NCI-H2196 (cell line): ENCODE measurements around the gene MVD.
"Not testable (repeated sequence)": the region's sequence is repeated elsewhere in the genome, so short reads cannot be mapped to it uniquely, and the experiment has no call there.

ENCODE experiments used
- DNase-seq: peaks from one replicate; lab custom pipeline; 2025; ENCODE audit not compliant: unreplicated experiment; lab: John Stamatoyannopoulos, UW

MVD gene

GRCh38 chr16:88681709-88682451 is 19.0 kb upstream of the MVD start:
- DNase-seq: no peak

DNA sequence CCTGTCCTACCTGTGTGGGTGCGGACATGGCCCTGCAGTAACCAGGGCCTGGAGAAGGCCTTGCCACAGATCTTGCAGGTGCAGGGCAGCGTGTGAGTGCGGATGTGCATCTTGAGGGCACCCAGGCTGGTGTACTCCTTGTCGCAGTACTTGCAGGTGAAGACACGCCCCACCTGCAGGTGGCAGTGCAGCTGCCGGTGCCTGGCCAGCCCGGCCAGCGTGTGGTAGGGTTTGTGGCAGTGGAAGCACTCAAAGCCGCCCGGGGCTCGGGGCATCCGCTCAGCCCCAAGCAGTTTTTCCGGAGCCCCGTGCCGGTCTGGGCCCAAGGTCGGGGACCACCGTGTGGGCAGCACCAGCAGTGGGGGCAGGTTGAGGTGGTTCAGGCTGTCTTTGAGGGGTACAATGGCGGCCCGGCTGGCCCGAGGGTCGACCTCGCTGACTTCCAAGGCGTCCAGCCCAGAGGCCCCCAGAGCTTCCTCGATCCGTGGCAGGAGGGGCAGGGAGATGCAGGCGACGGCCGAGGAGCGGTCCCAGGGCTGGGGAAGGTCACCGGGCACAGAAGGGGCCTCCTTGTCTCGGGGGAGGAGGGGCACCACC is 18.3 kb upstream of the MVD start:
- no peak for DNase-seq

- no peak for DNase-seq
These were observed 17.7 kb upstream of the MVD start for GRCh38 chr16:88680554-88681083.

DNA sequence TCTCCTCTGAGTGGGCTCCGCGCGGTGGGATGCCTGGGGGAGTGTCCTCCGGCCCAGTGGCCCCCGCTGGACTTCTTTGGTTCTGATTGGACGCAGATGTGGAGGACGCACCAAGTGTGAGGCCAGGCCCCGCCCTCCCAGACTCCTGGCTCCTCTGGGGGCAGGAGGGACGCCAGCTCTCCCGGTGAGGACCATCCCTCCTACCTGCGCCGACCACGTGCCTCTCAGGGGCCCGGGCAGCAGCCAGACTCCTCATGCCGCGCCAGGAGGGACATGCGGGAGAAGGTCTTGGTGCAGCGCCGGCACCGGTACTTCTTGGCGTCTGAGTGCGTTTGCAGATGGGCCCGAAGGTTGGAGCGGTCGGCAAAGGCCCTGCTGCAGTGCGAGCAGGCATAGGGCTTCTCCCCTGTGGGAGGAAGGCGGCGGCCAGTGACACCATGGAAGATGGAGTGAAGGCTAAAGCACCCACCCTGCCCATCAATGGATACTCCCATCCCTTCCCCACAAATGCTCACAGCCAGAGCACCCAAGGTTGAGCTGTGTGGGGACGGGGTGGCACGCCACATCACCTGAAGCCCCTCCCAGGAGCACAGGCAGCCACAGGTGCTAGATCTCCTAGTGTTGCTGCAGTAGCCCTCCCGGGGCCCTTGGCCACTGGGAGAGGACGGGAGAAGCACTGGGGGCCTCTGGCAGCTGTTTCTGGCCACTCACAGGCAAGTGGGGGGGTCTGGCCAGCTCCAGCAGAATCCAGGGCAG is 15.5 kb upstream of the MVD start:
- no peak for DNase-seq

- DNase-seq: no peak
These were observed 14.8 kb upstream of the MVD start for GRCh38 chr16:88677721-88678120.

DNA sequence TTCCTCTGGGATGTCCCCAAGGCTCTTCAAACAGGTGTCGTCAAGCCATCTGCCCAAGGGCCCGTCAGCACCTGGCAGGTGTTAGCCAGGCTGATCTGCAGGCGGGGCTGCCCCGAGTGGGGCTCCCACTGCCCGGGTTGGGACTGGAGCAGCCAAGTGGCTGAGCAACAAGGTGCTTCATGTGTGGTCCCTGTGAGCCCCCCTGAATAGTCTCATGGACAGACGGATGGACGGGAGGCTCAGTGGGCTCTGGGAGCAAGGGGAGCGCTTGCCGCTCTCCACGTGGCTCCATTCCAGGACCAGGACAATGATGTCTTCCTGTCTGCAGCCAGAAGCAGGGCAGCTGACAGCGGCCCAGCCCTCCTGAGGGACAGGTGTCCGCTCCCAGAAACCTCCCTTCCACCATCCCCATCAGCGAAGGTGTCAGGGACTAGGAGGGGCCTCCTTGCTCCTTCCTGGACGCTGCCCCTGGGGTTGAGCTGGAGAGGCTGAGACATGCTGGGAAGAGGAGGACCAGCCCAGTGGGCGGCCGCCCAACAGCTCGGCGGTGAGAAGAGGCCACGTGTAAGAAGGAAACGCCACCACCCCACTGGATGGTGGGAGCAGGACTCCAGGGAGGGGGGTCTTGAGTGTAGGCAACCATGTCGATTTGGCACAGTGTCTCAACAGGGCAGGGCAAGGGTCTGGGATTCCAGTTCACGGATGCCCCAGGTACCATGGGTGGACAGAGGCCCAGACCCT is 13.8 kb upstream of the MVD start:
- DNase-seq: no peak

DNA sequence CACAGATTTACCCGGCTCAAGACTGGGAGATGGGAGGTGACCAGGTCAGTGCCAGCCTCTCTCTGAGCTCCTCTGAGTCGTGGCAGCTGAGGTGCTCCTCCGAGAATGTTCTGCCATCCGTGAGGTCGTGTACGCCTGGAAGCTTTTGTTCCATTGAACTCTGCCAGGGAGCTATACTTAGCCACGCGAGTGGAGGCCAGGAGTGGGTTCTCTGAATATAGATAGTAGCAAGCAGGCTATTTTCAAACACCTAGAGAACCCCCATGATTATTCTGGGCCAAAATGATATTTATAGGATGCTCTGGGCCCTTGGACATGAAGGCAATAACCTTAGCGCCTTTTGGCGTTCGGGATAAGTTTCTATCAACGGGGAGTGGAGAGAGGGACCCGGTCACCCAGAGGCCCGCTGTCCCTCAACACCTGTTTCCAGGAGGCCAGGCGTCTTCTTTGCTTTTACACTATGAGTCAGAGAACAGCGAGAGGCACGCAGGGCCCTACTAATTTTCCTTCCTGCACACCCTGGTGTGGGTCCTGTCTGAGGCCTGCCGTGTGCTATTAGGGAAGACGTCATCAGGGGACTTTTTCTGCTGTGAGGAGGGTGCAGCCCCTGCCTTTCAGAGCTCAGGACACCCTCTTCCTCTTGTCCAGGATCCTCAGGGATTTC is 11.0 kb upstream of the MVD start:
- DNase-seq: no peak

DNA sequence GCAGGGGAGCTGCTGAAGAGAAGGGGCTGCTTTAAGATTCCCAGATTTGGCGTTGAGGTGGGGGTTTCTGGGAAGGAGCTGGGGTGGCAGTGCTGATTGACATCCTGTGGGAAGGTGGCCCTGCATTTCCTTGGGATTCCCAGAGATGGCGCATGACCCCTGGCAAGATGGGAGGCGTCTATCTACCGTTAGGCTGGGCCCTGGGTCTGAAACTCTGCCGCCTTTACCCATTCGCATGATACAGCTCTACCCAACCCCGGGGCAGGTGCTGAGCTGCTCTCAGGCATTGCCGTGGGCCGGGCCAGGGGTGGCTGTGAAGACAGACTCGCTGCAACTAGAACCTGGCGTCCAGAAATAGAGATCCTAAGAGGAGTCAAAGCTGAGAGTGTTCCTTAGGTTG is 9.9 kb upstream of the MVD start:
- DNase-seq: no peak

DNA sequence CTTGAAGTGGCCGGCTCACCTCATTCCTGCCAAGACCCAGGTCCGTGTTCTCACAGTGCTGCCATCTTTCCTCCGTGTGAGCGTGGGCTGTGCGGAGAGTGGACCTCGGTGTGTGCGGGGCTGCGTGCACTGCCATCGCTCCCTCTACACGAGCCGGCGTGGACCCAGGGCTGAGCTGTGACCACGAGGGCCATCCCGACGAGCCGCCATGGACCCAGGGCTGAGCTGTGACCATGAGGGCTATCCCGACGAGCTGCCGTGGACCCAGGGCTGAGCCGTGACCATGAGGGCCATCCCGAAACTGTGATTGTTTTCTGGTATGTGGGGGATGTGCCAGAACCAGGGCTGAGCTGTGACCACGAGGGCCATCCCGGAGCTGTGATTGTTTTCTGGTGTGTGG is 8.9 kb upstream of the MVD start:
- DNase-seq: no peak

DNA sequence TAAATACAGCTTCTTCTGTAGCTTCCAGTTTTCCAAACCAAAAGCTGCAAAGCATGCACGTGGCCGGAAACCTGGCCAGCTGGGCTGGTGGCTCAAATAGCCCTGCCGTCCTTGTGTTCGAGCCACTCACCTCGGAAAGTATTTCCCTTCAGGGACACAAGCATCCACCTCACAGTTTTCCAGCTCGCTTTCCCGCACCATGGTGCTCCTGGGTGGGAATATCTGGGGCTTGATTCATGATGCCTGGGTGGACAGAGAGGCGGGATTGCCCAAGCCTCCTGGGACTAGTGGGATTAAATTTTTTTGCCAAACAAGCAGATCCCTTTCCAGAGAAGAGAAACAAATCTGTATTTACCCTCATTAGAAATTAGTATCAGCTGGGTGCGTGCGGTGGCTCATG is 7.1 kb upstream of the MVD start:
- no peak for DNase-seq

- DNase-seq: not testable (repeated sequence)
These were observed 6.6 kb upstream of the MVD start for GRCh38 chr16:88669493-88669892.

DNA sequence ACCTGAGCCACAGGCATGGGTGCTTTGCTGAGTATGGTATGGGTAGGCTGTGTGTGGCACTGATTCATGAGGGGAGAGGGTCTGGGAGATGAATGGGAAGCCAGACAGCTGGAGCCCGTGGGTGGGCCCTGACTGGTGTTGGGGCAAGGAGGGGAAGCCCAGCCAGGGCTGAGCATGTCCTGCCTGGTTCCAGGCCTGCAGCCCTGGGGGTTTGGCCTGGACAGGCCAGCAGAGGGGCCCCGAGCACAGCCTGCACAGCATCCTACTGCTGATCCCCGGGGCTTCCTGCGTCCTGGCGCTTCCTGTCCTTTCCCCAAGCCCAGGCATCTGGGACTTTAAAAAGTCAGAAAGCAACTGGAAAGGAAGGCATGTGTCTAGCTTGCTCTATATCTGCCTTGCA is 4.6 kb upstream of the MVD start:
- DNase-seq: no peak

DNA sequence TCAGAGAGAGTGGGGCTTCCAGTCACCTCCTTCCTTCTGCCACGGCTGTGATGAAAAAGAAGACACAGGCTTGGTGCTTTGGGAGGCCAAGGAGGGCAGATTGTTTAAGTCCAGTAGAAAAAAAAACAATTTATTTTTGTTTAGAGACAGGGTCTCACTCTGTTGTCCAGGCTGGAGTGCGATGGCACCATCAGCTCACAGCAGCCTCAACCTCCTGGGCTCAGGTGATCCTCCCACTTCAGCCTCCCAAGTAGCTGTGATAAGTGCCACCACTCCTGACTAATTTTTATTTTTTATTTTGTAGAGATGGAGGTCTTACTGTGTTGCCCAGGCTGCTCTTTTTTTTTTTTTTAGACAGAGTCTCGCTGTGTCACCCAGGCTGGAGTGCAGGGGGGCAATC is 2.7 kb upstream of the MVD start:
- DNase-seq: no peak

GRCh38 chr16:88665148-88665547 is 2.3 kb upstream of the MVD start:
- no peak for DNase-seq

DNA sequence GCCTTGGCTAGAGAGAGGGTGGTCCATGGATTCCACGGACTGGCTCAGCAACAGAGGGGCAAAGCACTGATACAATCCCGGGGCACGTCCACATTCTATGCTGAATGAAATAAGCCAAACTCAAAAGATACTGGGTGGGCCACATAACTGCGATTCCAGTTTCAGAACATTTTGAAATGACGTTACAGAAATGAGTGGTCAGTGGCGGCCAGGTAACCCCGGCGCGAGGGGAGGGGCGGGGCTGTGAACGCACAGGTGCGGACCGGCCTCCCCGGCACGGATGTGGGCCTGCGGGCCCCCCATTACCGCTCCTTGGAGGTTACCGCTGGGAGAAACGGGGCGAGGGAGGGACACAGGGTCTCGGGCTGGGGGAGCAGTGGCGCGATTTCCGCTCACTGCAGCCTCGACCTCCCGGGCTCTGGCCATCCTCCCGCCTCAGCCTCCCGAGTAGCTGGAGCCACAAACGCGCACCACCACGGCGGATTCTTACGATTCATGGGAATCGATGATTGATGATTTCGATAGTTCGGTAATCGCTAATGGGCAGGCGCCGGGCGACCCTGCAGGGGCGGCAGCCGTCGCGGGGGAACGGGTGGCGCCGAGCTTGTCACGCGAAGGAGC is 559 bp downstream of the MVD start:
- no peak for DNase-seq

DNA sequence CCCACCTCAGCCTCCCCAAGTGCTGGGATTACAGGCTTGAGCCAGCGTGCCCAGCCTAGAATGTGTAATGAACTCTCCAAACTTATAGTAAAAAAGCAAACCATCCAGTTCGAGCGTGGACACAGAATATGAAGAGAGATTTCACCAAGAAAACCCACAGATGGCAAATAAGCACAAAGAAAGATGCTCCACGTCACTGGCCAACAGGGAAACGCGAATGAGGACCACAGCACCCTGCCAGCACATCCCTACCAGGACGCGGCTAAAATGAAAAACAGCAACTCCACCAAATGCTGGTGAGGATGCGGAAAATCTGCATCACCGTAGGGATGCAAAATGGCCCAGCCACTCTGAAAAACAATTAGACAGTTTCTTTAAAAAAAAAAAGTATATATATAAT is 1.4 kb downstream of the MVD start:
- no peak for DNase-seq

GRCh38 chr16:88659160-88659559 is 3.7 kb downstream of the MVD start:
- DNase-seq: no peak

DNA sequence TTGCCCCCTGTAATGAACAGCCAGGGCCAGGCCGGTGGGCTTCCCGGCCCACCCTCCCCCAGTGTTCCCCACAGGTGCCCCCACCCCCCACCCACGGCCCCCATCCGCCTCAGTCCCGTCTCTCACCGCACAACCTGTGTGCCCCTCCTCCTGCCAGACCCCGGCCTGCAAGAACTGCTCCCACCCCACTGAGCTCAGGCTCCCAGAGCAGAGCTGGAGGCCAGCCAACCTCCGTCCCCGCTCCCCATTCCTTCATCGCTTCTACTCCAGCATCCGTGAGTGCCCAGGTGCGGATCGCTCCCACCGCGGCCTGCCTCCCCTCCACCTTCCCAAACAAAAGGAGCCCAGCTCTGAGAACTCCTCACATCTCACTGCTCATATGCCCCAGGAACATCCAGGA is 4.2 kb downstream of the MVD start:
- DNase-seq: no peak

DNA sequence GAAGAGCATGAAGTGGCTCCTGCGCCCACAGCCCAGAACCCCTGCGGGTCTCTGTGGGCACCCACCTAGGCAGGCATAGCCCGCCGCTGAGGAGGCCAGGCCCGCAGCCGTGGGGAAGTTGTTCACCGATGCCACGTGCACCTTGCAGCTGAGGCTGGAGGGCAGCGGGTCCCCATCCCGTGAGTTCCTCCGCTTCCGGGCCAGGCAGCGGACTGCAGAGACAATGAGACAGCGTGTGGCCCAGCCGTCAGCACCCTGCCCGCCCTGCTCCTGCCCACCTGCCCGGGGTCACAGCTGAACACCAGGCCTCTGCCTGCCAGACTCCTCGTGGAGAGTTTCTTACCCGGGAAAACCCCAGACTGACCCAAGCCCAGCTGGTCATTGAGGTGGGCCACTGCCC is 5.5 kb downstream of the MVD start:
- DNase-seq: no peak

GRCh38 chr16:88656291-88656980 is 6.5 kb downstream of the MVD start:
- no peak for DNase-seq
